Measurements from ENCODE around the gene AUNIP.

GRCh38 chr1:25866288-25866687 lies 7.0 kb upstream of the AUNIP start:
- TF ChIP-seq POLR2AphosphoS5 (IDR thresholded peaks at IDR 0.05) = no peak
- TF ChIP-seq CTCF (IDR thresholded peaks at IDR 0.05) = no peak

Measured in upper lobe of left lung (tissue), 4 donors.